Suppressor macrophage treated with lipopolysaccharide for 4 hours (primary cell): ENCODE measurements around the gene THADA.

Experiments
- DNase-seq: peaks from one replicate; pipeline ENCODE4 v3.0.0-alpha.2; 2020

The THADA gene

DNA sequence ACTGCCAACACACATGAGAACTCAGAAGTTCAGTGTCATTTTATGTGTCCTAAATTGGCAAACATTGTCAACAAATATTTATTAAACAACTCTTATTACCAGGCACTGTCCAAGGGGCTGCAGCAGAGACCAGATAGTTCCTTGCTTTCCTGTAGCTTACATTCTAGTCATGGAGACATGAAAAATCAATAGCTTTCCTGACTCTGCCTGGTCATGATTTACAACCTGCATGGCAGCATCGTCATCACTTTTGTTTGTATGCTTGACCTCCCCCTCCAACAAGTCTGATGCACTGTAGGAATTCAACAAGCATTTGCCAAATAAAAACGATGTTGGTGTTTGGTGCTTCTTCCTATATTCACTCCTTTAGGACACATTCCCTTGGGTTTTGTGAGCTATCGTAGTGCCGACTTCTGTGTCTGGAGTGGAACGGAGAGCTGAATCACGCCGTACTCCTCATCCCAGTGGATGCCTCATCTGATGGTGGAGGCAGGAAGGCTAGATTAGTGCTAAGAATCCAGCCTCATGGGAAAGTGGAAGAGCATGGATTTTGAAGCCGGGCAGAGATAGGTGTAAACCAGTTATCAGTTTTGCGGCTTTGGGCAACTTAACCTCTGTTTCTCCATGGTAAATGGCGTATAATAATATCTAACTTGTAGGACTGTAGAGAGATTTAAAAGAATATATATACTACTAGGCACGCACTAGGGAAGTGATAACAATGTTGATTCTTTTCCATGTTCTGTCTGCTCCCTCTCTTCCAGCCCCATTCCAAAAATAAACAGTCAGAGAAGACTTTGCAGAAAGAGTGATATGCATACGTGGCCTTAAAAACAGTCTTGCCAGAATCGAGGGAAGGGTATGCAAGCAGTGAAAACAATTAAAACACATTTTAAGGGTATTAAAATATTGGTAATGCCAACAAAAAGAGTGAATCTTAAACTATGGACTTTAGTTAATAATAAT is 249.0 kb downstream of the THADA start:
- DNase-seq = no peak

DNA sequence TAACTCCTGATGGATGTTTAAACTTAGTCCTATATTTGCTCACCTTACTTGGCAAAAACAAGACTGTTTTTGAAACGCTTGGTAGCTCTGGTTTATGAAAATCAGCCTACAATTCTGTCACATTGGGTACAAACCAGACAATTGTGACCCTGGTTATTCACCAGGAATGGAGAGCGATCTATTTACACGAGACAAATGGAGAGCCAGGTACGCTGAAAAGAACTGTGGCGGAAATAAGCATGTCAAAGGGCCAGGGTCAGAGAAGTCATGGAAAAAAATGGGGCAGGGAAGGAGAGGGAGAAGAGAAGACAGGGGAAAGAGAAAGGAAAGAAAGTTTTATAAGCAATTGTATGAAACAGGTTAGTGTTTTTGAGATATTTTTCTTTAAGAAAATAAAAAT is 250.0 kb downstream of the THADA start:
- DNase-seq = no peak

DNA sequence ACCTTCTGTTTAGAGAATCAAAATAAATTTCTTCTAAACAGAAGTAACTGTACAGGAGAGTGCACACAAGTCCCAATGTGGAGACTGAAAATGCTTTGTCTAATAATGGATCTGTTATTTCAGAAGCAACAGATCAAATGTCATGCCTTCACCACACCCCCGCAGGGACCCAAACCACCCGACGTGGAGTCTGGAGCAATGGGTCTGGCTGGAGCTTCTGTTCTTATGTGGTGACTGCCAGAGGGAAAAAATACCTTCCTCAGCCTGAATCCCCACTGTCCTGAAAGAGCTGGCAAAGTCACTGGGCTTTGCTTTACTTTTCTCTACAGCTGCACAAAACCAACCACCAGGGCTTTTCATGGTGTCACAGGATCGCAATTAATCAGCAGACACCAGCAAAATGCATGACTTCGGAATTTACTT is 250.4 kb downstream of the THADA start:
- no peak for DNase-seq

DNA sequence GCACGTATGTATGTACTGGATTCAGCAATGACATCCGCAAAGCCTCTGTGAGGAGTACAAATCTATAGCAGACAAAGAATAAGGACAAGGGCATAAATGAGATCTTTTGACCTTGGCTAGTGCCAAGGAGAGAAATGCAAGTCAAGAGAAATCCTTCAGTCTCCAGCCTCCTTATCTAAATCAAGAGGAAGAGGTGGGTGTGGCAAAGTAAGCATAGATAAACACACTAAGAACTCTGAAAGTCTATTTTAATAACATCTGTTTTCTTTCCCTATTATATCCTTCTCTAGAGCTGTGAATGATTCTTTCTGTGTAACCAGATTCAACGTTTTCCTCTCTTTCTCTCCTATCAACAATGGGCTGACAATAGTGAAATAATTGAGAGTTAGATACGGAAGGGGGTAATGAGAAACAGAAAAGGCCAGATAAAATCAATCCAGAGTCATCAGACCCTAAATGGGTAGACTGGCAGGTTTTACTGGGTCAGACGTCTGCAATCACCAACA is 250.9 kb downstream of the THADA start:
- no peak for DNase-seq

DNA sequence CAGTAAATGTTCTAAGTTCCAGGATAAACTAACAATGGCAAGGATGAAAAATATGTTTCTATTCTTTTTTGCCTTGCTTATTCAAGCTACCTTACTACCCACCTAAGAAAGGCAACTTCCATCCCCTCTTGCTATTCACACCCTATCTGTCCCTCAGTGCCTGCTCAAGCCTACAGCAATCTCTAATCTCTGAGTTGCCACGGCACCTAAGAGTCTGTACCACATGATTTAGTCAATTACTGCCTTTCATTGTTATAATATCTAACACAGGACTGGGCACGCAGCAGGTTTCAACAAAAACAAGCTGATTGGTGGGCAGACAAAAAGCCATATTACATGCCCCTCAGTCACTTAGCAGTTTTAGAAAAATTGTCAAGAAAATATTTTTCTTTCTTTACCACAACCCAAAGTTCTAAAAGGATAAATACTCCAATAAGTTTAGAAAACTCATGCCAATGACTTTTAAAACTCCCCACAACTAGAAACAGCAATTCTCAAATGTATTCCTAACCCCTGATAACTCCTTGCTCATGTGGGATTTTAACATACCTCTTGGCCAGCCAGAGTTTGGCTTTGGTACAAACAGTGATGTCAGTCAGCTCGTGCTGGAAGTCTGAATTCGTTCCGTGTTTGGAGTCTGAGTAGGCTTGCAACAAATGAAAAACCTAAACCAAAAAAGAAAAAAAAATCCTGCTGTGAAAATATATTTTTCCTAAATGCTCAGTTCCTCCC is 252.1 kb downstream of the THADA start:
- DNase-seq = no peak

DNA sequence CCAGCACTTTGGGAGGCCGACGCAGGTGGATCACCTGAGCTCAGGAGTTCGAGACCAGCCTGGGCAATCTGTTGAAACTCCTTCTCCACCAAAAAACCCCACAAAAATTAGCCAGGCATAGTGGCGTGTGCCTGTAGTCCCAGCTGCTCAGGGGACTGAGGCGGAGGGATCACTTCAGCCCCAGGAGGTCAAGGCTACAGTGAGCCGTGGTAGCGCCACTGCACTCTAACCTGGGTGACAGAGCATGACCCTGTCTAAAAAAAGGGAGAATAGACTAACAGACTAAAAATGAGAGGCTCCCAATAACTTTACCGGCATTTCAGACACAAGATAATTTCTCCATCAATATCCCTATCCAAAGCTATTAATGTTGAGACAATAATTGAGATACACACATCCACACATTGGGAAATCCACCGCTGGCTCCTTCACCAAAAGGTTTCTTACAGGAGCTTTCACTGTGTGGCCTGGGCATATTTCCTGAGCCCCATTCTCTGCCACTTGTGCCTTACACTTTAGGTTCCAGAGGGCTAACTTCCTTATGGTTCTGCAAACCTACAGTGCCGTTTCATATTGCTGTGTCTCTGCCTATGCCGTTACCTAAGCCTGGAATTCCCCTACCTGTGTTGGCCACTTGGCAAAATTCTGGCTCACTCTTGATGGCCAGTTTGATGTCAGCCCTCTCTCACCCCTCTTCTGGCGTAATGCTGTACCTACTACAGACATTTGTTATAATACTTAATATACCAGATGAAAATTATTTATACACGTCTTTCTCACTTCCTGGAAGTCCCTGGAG is 253.7 kb downstream of the THADA start:
- DNase-seq = no peak

DNA sequence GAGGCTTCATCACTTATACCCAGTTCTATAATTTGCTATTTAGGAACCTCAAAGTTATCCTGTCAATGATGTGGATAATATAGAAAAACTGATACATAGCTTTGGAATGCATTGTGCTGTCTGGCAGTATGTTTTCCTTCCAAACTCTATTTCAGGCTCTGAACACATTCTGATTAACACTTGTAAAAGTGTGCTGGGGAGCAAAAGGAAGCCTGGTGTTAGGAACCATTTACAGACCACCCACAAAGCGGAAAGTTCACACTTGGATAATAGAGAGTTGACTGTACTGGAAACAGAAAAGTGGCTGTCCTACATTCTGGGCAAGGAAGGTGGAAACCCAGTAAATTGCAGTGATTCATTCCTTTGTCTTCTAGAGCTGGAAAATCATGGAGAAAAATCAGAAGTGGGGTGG is 254.9 kb downstream of the THADA start:
- DNase-seq = no peak

DNA sequence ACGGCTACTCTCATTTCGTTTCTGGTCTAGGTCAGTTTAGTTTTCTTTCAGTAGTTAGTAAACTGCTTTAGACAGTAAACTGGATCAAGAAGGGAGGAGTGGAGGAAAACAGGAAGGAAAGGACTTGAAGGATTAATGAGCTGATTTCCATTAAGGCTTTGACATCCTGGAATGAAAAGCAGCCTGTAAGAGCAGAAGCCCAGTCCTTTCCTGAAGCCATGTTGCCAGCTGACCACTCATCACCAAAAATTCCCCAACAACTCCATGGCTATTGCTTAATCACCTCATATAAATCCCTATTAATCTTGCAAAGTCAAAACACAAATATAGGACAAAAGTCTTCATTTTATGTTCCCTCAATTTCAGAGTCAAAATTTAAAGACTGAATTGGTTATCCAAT is 255.8 kb downstream of the THADA start:
- no peak for DNase-seq

DNA sequence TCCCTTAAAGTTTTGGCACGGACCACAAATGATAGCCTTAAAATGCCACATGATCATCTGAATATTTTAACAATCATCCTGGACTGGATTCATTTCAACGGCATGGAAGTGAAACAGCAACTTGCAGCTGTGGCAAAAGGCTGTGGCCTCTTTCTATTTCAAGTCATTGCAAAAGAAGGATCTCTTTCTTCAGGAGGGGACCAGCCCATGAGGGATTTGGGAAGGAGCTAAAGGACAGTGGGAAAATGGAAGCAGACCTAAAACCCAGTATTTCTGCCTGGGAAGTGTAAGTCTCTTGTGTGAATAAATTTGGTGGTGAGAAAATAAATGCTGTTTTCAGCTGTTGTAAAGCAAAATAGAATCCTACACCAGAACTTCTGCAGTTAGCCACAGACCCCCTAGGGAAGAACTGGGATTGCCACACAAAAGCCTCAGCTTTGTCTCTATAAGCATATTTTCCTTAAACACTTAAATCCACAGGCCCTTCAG is 262.1 kb downstream of the THADA start:
- DNase-seq = peak; percentile 87

DNA sequence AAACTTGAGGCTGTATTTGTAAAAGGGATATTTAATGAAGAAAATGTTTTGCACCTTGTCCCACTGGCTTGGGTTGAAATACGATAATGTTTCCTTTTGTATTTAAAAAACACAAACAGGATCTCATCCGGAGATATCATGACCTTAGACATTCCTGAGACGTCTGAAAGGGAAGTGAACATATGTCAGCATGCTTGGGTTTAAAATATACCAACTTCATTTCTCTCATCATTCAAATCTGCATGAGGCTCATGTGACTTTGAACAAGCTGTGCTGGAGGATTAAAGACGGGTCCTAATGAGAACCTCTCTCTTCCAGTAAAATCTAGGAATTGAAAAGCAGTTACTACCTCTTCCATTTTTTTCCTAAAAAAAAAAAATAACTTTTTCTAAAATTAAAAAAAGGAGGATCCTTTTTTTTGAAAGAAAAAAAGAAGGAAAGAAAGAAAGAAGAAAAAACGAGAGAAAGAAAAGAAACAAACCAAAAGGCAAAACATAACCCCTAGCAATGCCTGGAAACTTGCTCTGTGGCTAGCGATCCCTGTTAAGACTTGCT is 262.7 kb downstream of the THADA start:
- peak; percentile 62 for DNase-seq

DNA sequence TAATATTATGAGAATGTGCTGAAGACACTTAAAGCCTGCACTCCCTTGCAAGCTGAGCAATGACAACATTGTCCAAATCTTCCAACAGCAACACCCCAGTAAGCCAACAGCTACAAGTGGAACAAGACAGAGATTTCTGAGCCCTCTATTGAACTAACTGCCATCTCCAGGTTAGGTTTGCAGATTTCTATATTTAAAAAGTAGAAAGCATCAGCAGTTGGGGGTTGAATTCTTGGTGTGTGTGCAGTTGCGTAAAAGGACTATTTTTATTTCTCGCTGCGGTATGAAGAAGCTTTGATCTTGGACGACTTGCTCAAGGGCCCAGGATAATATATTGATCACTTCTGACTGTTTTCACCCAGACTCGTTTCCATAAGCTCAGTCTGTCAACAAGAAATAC is 263.2 kb downstream of the THADA start:
- DNase-seq = no peak

DNA sequence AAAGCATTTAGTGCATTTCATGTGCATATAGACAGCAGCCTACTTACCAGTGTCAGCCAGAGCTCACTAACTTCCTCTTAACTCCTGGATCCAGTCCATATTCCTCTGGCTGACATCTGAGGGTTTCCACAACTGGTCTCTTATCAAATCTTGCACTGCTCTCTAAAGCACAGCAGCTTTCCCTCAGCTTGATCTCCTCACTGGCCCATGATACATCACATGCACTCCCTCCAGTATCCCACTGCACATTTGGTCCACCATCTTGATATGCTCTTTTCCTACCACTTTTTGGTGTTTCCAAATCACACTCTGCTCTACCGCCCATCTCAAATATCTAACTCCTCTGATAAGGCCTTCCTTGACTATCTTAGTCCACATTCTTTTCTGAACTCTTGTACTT is 264.4 kb downstream of the THADA start:
- peak; percentile 63 for DNase-seq

DNA sequence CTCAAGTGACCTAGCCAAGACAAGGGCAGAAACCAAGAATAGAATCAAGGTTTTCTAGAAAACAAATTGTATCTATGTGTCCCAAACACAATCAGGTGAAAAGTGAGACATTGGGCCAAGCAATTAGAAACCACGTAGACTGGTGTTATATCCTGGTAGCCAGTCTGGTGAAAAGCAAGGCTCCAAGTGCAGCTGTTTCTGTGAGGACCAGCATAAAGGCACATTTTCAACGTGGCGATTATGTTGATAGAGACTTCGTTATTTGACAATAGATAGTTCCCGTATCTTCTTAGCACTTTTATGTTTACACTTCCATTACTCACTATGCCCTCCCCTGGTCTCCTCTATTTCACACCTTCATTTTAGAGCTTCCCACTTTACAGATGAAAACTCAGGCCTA is 266.2 kb downstream of the THADA start:
- DNase-seq = no peak

DNA sequence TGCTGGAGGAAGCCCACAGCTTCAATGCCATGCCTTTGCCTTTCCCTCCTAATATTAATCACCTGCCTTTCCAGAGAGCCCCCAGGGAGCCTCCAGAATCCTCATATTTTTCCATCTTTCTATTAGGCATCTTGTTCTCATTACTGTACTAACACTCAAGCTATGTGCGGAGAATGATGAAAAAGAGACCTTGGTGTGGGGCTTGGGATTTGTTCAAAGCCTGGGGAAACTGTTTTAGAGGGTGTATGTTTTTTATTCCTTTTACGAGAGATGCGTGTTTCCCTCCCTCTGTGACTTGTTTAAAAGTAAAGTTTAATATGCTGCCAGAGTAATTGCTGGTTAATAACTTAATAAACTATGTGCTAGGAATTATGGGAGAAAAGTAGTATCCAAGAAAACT is 267.0 kb downstream of the THADA start:
- no peak for DNase-seq

DNA sequence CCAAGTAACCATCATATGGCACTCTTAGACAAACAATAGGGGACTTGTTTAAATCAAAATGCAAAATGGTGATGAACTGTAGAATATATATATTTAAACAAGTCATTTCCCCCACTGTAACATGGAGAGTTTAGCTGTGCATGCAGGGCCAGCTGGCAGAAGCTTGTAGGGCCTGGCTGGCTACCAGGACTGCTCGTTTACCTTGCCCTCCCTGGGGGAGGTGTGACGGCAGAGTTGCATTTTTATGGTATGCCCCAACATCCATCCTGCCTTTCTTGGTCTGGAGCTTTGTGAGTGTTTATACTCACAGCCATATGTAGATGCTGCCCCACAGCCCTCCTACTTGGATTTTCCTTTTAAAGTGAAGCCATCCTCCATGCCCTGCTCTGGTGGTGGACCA is 267.7 kb downstream of the THADA start:
- no peak for DNase-seq

DNA sequence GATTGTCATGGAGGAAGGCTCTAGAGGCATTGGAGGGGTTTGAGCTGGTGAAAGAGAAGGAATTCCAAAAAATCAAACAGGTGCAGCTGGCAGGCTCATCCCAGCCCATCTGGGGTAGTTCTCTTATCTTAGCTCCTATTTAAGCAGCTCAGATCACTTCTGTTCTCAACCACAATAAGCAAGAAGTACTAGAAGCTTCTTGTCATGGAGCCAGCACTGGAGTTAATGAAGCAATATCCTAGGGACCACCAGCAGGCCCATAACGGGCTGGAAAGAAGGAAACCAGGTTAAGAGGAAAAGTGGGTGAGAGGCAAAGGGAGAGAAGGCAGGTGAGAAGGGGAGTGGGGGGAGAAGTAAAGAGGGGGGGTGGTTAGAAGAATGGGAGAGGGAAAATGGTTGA is 268.7 kb downstream of the THADA start:
- DNase-seq = no peak

DNA sequence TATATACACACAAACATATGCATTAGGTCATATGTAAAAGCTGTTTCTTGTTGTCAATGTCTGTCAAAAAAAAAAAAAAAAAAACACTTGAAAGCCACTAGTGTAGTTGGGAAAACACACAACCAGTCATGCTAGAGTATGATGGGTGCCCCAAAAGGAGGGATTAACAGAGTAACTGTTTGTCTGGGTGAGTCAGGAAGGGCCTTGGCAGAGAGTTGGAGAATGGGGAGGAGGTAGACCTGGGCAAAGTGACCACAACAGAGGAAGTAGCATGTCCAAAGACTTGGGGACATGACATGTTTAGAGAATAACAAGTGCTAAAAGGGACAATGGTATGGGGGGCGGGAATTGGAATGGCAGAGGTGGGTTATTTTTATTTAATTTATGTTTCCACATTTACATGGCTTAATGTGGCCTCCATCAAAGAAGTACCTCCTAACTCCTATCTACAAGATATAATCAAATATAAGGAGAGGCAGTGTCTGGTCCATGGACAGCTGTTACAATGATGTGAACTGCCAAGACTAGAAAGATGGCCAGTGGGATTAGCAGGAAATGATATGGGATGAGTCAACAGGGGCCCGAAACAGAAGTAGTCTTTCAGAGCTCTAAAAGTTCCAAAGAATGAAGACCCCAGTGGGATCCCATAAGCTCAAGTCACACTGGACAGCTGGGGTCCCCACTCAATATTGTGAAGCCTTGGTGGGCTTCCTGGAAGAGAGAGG is 269.6 kb downstream of the THADA start:
- no peak for DNase-seq

DNA sequence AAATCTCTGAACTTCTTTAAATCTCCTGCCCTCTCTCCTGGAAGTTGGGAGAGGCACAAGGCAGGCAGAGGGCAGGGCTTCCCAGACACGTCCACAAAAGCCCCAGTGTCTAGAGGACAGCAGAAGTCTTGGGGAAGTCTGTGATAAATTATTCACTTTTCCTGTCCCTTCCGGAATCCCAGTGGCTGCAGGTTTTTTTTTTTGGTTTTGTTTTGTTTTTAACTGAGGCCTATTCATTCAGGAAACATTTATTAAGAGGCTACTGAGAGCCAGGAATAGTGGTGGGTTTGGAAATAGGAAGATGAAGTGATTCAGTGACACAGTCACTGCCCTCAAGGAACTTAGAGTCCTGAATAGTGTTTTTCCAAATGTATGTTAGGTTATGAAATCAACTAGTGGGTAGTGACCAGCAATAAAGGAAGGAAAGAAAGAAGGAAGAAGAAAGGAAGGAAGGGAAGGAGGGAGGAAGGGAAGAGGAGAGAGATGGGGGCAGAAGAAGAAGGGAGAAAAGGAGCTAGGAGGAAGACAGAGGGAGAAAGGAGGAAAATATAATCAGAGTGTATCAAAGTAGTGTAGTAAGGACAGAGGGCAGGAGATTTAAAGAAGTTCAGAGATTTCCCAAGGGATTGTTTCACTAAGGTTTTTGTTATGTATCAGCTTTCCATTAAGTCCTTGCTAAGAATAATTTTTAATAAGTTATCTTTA is 270.6 kb downstream of the THADA start:
- no peak for DNase-seq

DNA sequence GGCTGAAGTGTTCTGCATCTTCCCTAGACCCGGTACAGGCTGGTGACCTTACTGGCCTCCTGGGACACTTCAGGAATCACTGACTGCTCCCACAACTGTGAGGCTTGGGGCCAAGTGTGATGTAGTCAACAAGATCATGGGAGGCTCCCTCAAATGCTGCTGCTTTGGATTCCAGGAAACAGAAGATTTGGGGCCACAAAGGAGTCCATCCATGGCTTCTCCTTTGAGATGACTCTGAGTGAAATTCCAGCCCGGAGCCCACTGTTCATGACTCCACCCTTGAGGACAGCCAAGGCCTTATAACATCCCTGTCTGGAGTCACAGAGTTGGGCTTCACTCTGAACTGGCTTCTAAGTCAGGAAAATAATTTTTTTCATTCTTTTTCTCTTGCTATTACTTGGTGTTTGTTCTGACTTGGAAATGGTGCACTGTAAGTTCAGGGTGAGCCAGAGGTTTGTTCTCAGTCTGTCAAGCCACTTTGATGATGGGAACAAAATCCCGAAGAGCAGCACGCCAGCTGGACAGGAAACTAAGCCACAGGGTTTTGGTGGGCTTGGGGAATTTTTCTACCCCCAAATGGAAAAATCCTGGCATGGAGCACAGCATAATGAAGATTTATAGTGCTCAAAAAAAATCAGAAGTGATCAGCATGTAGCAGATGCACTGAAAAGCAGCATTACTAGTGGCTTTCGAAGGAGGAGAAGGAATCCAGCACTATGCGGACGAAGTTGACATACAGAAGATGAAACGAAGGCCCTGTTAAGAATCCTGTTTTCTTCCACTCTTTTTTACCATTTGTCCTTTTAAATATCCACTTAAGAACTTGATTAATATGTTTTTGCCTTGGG is 271.4 kb downstream of the THADA start:
- no peak for DNase-seq

DNA sequence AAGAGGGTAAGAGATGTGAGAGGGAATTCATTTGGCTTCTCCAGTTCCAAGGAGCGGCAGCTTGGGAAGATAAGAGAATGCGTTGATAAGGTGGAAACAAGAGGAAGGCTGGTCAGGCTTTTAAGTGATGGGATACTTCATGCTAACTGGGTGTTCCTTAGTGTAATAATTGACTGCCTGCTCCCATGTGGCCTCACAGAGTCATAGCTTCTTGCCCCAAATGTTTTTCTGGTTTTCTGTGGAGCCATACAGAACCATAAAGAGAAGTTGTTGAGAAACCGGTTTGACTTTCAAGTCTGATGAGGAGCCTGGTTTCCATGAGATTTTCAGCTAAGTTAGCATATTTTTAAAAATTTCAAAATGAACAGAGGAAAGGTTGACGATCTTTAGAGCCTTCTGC is 272.0 kb downstream of the THADA start:
- no peak for DNase-seq
